Measurements from ENCODE around the gene RASEF.

- TF ChIP-seq CTCF (IDR thresholded peaks at IDR 0.05; ENCODE audit: extremely low read depth in 1 of 2, insufficient read depth in 1 of 2, low read depth in 1 of 2, low read length in 2 of 2) (no peak), POLR2A (IDR thresholded peaks at IDR 0.05; ENCODE audit: low read depth, low read length) (no peak), MAX (IDR thresholded peaks at IDR 0.05; ENCODE audit: insufficient read depth, insufficient read length) (no peak), POLR2AphosphoS5 (IDR thresholded peaks at IDR 0.05; ENCODE audit: insufficient read depth, low read depth, low read length) (no peak), GATA2 (IDR thresholded peaks at IDR 0.05; ENCODE audit: insufficient read depth, insufficient read length, low read depth, low read length) (no peak), MYC (IDR thresholded peaks at IDR 0.05; ENCODE audit: low read depth, low read length) (no peak)
These were observed 8.7 kb upstream of the RASEF start for GRCh38 chr9:83071626-83072025.
